Small intestine (tissue), 7 donors: ENCODE results near the gene CENPT. TPM values are rescaled to one million over a fixed set of nuclear protein-coding genes. Genes with fewer than 3 reads are reported as not detected.

Source experiments
- DNase-seq, 2 donors: peaks; one replicate each; pipeline versions ENCODE4 v3.0.0 to v3.0.0-alpha.2; 2013
- FAIRE-seq: peaks from 2 replicates; lab custom pipeline; 2012; peaks lifted over from hg19 to GRCh38; lab: Jason Lieb, UNC
- H3K27ac ChIP-seq, 3 donors: one replicate each; pipeline ENCODE4 v1.5.1; 2013; ENCODE audit warnings: low read length in 2 of 3, mild to moderate bottlenecking in 2 of 3, control low read depth in 1 of 3, inconsistent platforms in 1 of 3, low read depth in 1 of 3, moderate library complexity in 1 of 3
- H3K27me3 ChIP-seq, 3 donors: one replicate each; pipeline ENCODE4 v1.6.1; 2013; ENCODE audit warnings: low read length in 3 of 3, inconsistent platforms in 1 of 3; ENCODE audit not compliant: control insufficient read depth in 3 of 3, insufficient read depth in 3 of 3
- H3K36me3 ChIP-seq, 3 donors: one replicate each; pipeline ENCODE4 v1.6.1; 2013; ENCODE audit warnings: low read length in 3 of 3, inconsistent platforms in 1 of 3, low read depth in 1 of 3, mild to moderate bottlenecking in 1 of 3, moderate library complexity in 1 of 3; ENCODE audit not compliant: control insufficient read depth in 3 of 3, insufficient read depth in 2 of 3
- H3K4me1 ChIP-seq, 3 donors: one replicate each; pipeline ENCODE4 v1.6.1; 2013; ENCODE audit warnings: low read length in 2 of 3, inconsistent platforms in 1 of 3, low read depth in 1 of 3, mild to moderate bottlenecking in 1 of 3, moderate library complexity in 1 of 3; ENCODE audit not compliant: control insufficient read depth in 3 of 3, insufficient read depth in 2 of 3
- H3K4me3 ChIP-seq, 3 donors: one replicate each; pipeline ENCODE4 v1.5.1; 2013; ENCODE audit warnings: low read length in 3 of 3, control low read depth in 1 of 3, inconsistent platforms in 1 of 3, low read depth in 1 of 3, mild to moderate bottlenecking in 1 of 3, moderate library complexity in 1 of 3
- H3K9me3 ChIP-seq, 2 donors: one replicate each; pipeline ENCODE4 v1.6.1; 2013; ENCODE audit warnings: low read depth in 1 of 2, low read length in 1 of 2; ENCODE audit not compliant: control insufficient read depth in 2 of 2, insufficient read depth in 1 of 2
- WGBS, 3 donors: extraction: QIAGEN DNeasy Blood & Tissue Kit; methylation state at CpG; one replicate each; pipeline ENCODE4 v1.1.7; 2013; 5-methylcytosine and 5-hydroxymethylcytosine counted together
- polyA plus RNA-seq, 4 donors: library from polyadenylated mRNA; stranded (reverse) in 3 of 4; unstranded in 1 of 4; fragments of 200-250 nt in 3 of 4; fragments of 120-200 nt in 1 of 4; gene quantifications; one replicate each; pipeline versions ENCODE4 v1.2.1 to v1.2.3, GENCODE V29; 2013
- donor health status: healthy with polysubstance abuse.
- donor health status: control.
- donor health status: control.
- donor health status: Bipolar disorder and iron deficiency.
- donor health status: healthy.

Gene CENPT
- polyA plus RNA-seq, 4 donors, result 25.3 to 111 (median 43.9) TPM

DNA sequence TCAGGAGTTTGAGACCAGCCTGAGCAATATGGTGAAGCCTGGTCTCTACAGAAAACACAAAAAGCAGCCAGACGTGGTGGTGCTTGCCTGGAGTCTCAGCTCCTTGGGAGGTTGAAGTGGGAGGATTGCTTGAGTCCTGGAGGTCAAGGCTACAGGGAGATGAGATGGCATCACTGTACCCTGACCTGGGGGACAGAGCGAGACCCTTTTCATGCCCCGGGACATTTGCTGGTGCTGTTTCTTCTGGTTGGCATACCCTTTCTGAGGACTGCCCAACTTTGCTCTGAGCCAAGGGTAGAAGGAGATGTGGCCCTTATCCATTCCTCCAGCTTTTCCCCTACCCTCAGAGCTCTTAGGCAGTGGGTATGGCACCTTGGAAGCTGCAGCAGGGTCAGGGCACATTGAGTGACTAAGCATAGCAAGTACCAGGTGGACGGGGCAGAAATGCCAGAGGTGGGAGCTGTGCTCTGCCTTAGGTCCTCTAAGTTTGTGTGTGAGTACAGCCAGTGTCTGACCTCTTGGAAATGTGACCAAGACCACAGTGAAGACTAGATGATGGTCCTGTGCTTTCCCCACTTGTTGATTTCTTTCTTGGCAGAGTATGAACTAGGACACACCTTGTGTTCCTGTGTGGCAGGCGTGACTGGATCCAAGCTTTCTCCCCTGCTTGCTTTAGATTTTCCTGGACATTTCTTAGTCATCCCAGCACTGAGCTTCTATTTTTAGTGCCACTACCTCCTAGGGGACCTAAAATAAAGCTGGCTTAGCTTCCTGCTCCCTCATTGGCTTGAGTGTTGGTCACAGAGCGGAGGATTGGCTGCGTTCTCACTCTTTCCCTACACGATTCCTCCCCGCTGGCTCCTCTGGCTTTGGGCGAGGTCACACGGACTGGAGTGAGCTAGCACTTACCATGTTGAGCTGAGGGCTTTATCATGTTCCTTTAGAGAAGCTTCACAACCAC lies 15.4 kb upstream of the CENPT start:
- no peak for DNase-seq
- no peak for FAIRE-seq
- H3K36me3 ChIP-seq, result peaks cover 0 to 79% (median 4%) of the 10 kb centered on the region in 3 donors
- 84 to 95% (median 89%) methylated on average over 11 of the region's 11 CpGs for WGBS, 3 donors
- H3K4me3 ChIP-seq, result no peak overlapping the region
- H3K27me3 ChIP-seq, result no peaks in the 10 kb centered on the region
- peak overlapping the region in 1 of 3 donors; percentile 22 for H3K27ac ChIP-seq
- H3K4me1 ChIP-seq, result peaks cover 3 to 9% (median 7%) of the 10 kb centered on the region in 3 donors
- no peaks in the 10 kb centered on the region for H3K9me3 ChIP-seq

DNA sequence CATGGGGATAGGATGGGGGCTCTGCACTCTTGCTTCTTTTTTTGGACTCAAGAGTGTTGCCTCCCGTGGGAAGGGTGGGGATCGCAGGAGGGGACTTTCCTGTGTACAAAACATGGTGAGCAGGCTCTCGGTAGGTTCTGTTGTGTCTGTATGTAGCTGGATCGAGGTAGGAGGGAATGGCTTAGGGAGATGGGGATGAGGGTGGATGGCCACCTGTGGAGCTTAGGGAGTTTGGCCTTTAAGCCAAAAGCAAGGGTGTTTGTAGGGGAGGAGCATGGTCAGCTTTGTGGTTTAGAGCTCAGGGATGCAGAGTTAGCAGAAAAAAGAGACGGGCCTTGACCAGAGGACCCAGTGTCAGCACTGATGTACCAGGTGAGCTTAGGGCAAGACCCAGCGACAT lies 14.4 kb upstream of the CENPT start:
- Histone ChIP-seq H3K27ac (no peak overlapping the region), H3K27me3 (no peaks in the 10 kb centered on the region), H3K36me3 (peaks cover 0 to 72% (median 0%) of the 10 kb centered on the region in 3 donors), H3K9me3 (no peaks in the 10 kb centered on the region), H3K4me1 (peaks cover 7 to 19% (median 7%) of the 10 kb centered on the region in 3 donors), H3K4me3 (no peak overlapping the region)
- FAIRE-seq (no peak), DNase-seq (no peak)
- 84 to 92% (median 90%) methylated on average over 6 of the region's 6 CpGs for WGBS, 3 donors

DNA sequence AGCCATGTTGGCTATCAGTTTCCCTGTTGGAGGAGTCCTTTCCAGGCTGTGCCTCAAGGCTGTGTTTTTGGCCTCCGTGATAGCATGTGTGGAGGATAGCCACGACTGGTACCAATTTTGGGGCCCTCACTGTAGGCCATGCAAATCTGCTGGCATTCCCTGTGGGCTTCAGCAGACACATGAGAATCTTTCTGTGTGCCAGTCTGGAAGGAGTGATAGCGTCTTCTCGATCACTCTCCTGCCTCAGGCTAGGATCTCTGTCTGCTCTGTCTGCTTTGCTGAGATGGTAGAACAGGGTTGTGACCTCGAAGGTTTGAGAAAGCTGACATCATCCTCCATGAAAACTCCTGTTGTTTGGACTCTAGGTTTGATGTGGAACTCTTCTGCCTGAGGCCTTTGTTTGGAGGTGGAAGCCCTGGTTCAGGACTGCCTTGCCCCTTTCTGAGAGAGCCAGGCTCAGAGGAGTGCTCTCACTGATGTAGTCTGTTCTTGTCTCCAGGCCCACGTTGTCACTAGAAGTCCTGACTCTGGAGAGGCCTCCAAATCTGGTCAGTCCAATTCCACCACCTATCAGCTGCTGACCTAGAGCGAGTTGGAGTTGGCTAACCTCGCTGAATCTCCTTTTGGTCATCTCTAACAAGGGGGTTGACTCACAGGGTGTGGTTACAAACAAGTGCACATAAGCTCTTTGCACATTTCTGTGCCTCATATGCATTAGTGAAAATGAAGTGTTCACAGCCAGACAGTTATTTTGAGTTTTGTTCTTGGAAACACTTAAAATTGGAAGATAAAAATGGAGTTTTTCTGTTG lies 13.3 kb upstream of the CENPT start:
- WGBS, 3 donors, result 80 to 88% (median 83%) methylated on average over 8 of the region's 8 CpGs
- Histone ChIP-seq H3K27me3 (no peaks in the 10 kb centered on the region), H3K36me3 (peaks cover 0 to 65% (median 0%) of the 10 kb centered on the region in 3 donors), H3K4me3 (no peak overlapping the region), H3K27ac (peak overlapping the region in 1 of 3 donors; percentile 17), H3K9me3 (no peaks in the 10 kb centered on the region), H3K4me1 (peaks cover 7 to 24% (median 8%) of the 10 kb centered on the region in 3 donors)
- DNase-seq, result no peak
- no peak for FAIRE-seq

DNA sequence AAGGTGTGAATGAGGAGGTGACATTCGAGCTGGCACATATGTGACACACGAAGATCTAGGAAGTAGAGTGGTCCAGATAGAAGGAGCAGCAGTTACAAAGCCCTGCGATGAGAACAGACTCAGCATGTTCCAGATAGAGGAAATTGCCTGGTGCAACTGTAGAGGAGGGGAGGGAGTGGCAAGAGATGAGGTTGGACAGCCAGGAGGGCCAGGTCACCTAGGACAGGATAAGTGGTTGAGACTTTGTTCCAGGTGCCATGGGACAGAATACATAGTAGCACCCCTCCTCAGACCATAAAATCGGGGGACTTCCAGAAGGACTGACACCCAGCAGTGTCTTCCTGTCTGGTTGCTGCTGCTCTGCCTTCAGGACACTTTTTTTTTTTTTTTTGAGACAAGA lies 11.0 kb upstream of the CENPT start:
- no peak for FAIRE-seq
- Histone ChIP-seq H3K4me3 (no peak overlapping the region), H3K27ac (peak overlapping the region in 2 of 3 donors; percentile 65 to 90), H3K9me3 (no peaks in the 10 kb centered on the region), H3K36me3 (peaks cover 0 to 60% (median 0%) of the 10 kb centered on the region in 3 donors), H3K4me1 (peaks cover 7 to 35% (median 8%) of the 10 kb centered on the region in 3 donors), H3K27me3 (no peaks in the 10 kb centered on the region)
- DNase-seq, result peak; percentile 67 to 69
- 40 to 61% (median 55%) methylated on average over 4 of the region's 4 CpGs for WGBS, 3 donors

DNA sequence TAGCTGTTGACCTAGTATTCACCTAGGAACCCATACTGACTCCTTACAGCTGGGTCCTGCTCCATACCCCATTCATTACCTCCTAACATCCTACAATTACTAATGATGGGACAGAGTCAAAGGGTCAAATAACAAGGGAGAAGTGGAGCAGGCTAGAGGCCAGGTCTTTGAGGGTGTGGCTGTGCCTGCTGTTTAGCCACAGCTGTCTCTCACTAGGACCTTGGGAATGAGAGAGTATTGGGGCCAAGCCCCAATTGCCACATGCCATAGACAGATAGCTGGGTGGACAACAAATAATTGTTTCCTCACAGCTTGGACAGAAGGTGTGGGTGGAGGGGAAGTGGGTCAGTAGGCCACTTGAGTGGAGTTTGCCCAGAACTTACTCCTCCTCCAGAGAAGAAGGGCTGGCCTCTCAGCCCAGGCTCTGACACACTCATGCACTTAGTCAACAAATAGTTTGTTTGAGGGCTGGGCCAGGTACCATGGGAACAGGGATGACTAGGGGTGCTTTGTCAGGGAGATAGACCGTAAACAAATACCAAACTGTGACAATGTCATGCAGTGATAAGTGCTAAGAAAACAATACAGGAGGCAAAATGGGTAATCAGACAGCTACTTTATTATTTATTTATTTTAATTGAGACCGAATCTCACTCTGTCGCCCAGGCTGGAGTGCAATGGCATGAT lies 10.2 kb upstream of the CENPT start:
- WGBS, 3 donors, result 3 to 28% (median 28%) methylated on average over 3 of the region's 3 CpGs
- FAIRE-seq, result no peak
- Histone ChIP-seq H3K36me3 (peaks cover 0 to 58% (median 0%) of the 10 kb centered on the region in 3 donors), H3K4me1 (peaks cover 7 to 35% (median 8%) of the 10 kb centered on the region in 3 donors), H3K4me3 (no peak overlapping the region), H3K9me3 (no peaks in the 10 kb centered on the region), H3K27ac (peak overlapping the region in 2 of 3 donors; percentile 78 to 90), H3K27me3 (no peaks in the 10 kb centered on the region)
- DNase-seq, result peak; percentile 95 to 97

DNA sequence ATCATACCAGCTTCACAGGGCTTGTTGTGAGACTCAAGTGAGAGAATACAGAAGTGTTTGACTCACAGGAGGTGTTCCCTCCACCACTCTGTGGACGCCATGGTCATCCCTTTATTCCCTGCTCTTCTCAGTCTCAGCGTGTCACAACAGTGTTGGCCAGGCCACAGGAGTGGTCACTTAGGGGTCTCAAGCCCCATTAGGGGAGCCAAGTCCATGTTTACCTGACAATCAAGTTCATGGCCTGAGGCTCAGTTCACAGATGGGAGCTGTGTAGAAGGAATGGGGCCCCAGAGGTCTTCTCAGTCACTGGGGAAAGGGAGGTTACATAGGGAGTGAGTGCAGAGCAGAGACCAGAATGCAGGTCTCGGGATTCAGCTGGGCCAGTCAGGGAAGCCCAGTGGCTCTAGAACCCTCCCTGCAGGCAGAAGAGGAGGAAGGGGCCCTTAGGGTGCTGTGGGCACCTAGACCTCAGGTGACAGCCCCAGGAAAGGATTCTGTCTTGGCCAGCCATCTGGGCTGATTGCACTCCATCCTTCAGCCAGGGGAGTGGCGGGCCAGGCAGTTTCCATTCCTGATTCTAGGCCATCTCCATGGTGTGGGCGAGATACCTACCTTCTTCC lies 9.5 kb upstream of the CENPT start:
- WGBS, 3 donors, result 82 to 93% (median 90%) methylated on average over 5 of the region's 5 CpGs
- FAIRE-seq, result no peak

DNA sequence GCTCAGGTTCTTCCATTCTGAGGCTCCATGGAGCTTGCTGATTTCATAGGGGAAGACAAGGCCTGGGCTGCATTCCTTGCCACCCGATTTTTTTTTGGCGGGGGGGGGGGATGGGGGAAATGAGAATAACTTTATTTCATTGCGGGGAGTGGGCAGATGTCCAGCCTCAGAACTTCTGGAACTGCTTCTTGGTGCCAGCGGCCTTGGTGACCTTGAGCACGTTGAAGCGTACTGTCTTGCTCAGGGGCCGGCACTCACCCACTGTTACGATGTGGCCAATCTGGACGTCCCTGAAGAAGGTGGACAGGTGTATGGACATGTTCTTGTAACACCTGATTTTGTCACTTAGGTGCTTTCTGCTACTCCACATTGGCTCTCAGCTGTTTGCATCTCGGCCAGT lies 8.3 kb upstream of the CENPT start:
- DNase-seq, result no peak

More for the DNA sequence above, 9.5 kb upstream of the CENPT start:
- no peak for DNase-seq
- H3K4me1 ChIP-seq, result peaks cover 7 to 35% (median 8%) of the 10 kb centered on the region in 3 donors
- H3K36me3 ChIP-seq, result peaks cover 0 to 57% (median 0%) of the 10 kb centered on the region in 3 donors
- H3K27ac ChIP-seq, result peak overlapping the region in 2 of 3 donors; percentile 78 to 90
- H3K9me3 ChIP-seq, result no peaks in the 10 kb centered on the region
- no peaks in the 10 kb centered on the region for H3K27me3 ChIP-seq
- H3K4me3 ChIP-seq, result no peak overlapping the region

More for the DNA sequence above, 8.3 kb upstream of the CENPT start:
- peaks cover 7 to 35% (median 8%) of the 10 kb centered on the region in 3 donors for H3K4me1 ChIP-seq
- FAIRE-seq, result no peak
- H3K36me3 ChIP-seq, result peaks cover 0 to 52% (median 0%) of the 10 kb centered on the region in 3 donors
- peak overlapping the region in 1 of 3 donors; percentile 48 for H3K27ac ChIP-seq
- no peaks in the 10 kb centered on the region for H3K27me3 ChIP-seq
- WGBS, 3 donors, result 77 to 85% (median 79%) methylated on average over 10 of the region's 10 CpGs
- no peaks in the 10 kb centered on the region for H3K9me3 ChIP-seq
- no peak overlapping the region for H3K4me3 ChIP-seq
